Measurements from ENCODE around the gene TCEA2.

GRCh38 chr20:64119301-64119680 lies 56.3 kb downstream of the TCEA2 start:
- TF ChIP-seq CTCF (conservative IDR thresholded peaks at IDR 0.05 in 1 of 2, IDR thresholded peaks at IDR 0.05 in 1 of 2; ENCODE audit: low read depth in 1 of 2, low read length in 2 of 2) (no peak), EZH2 (IDR thresholded peaks at IDR 0.05; ENCODE audit: low read length, missing control alignments) (no peak)

Data from fibroblast of lung (primary cell).